GM12801 (cell line): Measurements from ENCODE around the gene MEF2D.

Experiments used
- CTCF ChIP-seq: IDR thresholded peaks from one replicate; pipeline ENCODE4 v1.5.1; 2011; ENCODE audit warnings: control low read depth; ENCODE audit not compliant: insufficient read length; ENCODE audit errors: extremely low read depth

MEF2D gene

GRCh38 chr1:156511644-156512043, 11.1 kb upstream of the MEF2D start:
- TF ChIP-seq CTCF = no peak

GRCh38 chr1:156510709-156511108, 10.1 kb upstream of the MEF2D start:
- no peak for TF ChIP-seq CTCF

- TF ChIP-seq CTCF = no peak
Measured at GRCh38 chr1:156509424-156510034, 9.0 kb upstream of the MEF2D start.

GRCh38 chr1:156508955-156509234, 8.3 kb upstream of the MEF2D start:
- TF ChIP-seq CTCF = no peak

GRCh38 chr1:156508205-156508954, 7.8 kb upstream of the MEF2D start:
- TF ChIP-seq CTCF = no peak

GRCh38 chr1:156506450-156506849, 5.9 kb upstream of the MEF2D start:
- TF ChIP-seq CTCF = no peak

- no peak for TF ChIP-seq CTCF
Measured at GRCh38 chr1:156505679-156506298, 5.2 kb upstream of the MEF2D start.
